ENCODE data around the gene ACSL6. TPM values are rescaled to one million over a fixed set of nuclear protein-coding genes. Genes with fewer than 3 reads are reported as not detected.

Gene ACSL6
- total RNA-seq, 1 donor from 2014 or later: 0.19 TPM

DNA sequence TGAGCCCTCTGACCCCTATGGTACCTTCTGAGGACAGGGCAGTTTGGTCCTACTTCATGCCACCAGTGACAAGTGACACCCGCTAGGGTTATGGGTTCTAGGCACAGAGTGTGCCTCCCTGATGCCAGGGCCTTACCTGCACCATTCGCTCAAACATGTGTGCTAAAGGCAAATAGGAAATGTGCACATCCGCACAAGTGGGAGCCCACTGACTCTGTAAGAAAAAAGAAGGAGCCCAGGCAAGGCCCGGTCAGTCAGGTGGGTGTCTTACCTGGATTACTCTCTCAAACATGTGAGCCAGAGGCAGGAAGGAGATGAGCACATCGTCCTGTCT lies 36.9 kb downstream of the ACSL6 start:
- Mint-ChIP-seq H3K9me3 (ENCODE audit: low read depth) (no peaks in the 10 kb centered on the region), H3K27ac (no peak overlapping the region), H3K36me3 (ENCODE audit: insufficient read depth) (no peaks in the 10 kb centered on the region), H3K27me3 (no peaks in the 10 kb centered on the region), H3K4me1 (ENCODE audit: low read depth) (no peaks in the 10 kb centered on the region), H3K4me3 (ENCODE audit: low read depth) (no peak overlapping the region)
- no peak for DNase-seq (ENCODE audit: low spot score, unreplicated experiment)
- TF ChIP-seq, protein P1, sequence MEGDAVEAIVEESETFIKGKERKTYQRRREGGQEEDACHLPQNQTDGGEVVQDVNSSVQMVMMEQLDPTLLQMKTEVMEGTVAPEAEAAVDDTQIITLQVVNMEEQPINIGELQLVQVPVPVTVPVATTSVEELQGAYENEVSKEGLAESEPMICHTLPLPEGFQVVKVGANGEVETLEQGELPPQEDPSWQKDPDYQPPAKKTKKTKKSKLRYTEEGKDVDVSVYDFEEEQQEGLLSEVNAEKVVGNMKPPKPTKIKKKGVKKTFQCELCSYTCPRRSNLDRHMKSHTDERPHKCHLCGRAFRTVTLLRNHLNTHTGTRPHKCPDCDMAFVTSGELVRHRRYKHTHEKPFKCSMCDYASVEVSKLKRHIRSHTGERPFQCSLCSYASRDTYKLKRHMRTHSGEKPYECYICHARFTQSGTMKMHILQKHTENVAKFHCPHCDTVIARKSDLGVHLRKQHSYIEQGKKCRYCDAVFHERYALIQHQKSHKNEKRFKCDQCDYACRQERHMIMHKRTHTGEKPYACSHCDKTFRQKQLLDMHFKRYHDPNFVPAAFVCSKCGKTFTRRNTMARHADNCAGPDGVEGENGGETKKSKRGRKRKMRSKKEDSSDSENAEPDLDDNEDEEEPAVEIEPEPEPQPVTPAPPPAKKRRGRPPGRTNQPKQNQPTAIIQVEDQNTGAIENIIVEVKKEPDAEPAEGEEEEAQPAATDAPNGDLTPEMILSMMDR (IDR thresholded peaks at IDR 0.05; ENCODE audit: unreplicated experiment): no peak

DNA sequence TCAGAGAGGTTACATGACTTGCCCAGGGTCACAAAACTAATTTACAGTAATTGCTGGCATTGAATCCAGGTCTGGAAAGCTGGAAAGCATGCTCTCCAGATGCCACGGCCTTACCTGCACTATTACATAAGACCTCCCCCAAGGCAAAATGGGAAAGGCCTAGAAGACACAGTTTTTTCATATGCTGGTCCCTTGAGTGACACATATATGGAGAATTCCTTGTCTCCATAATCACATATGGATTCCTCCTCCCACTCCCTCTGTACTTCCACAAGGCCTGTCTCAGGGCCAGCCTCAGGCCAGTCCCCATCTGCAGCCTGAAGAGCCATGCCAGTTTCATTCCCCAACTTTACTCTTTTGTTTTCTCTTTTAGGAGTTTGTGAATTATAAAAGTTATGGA lies 37.4 kb downstream of the ACSL6 start:
- Mint-ChIP-seq H3K9me3 (ENCODE audit: low read depth) (no peaks in the 10 kb centered on the region), H3K27ac (no peak overlapping the region), H3K36me3 (ENCODE audit: insufficient read depth) (no peaks in the 10 kb centered on the region), H3K27me3 (no peaks in the 10 kb centered on the region), H3K4me1 (ENCODE audit: low read depth) (no peaks in the 10 kb centered on the region), H3K4me3 (ENCODE audit: low read depth) (no peak overlapping the region)
- DNase-seq (ENCODE audit: low spot score, unreplicated experiment): no peak
- TF ChIP-seq, protein P1 (IDR thresholded peaks at IDR 0.05; ENCODE audit: unreplicated experiment): no peak

DNA sequence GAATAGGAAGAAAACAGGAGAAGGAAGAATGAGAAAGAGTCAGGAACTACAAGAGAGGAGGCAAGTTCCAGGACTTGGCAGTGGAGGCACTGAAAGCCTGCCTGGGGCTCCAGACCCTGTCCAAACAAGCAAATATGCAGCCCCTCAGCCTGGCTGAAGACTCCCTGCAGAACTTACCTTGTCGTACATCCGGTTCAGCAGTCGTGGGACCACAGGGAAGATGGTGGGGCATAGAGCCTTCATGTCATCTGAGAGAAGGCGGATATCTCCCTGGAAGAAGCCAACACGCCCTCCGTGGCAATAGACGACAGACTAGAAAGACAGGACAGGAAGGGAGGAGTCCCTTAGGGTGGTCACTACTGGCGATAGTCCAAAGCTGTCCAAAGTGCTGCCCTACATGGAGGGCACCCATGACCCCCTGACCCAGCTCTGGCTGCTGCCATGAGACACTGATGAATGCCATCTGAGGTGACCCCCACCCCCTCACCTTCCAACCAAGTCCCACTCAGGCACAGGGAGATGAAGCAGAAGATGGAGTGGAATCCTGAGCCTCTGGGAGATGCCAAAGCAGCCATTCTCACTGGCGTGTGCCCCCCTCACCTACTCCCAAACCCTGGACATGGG lies 38.3 kb downstream of the ACSL6 start:
- Mint-ChIP-seq H3K4me3 (ENCODE audit: low read depth) (no peak overlapping the region), H3K27ac (no peak overlapping the region), H3K36me3 (ENCODE audit: insufficient read depth) (no peaks in the 10 kb centered on the region), H3K9me3 (ENCODE audit: low read depth) (no peaks in the 10 kb centered on the region), H3K4me1 (ENCODE audit: low read depth) (no peaks in the 10 kb centered on the region), H3K27me3 (no peaks in the 10 kb centered on the region)
- no peak for DNase-seq (ENCODE audit: low spot score, unreplicated experiment)
- TF ChIP-seq, protein P1 (IDR thresholded peaks at IDR 0.05; ENCODE audit: unreplicated experiment): no peak

DNA sequence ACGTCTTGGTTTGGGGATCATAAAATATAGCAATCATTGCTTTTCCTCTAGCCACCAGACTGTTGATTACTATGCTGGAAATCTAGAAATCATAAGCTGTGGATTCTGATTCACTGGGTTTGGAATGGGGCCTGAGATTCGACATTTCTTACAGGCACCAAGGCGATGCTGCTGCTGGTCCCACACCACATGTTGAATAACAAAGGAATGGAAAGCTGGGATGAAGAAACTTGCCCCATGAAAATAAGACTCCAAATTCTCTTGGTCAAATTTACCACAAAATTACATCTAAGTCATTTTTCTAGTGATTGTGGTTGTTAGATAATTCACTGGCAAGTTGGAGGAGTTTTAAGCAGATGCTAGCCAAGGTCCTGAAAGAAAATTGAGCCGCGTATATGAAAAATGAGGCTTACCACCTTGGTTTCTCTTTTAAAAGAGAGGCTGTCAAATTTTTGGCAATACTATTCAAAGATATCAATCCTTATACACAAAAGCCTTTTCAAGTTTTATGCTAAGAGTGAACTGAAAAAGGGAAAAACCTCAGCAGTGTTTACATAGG lies 43.0 kb downstream of the ACSL6 start:
- H3K4me1 Mint-ChIP-seq (ENCODE audit: low read depth): no peaks in the 10 kb centered on the region
- no peak for DNase-seq (ENCODE audit: low spot score, unreplicated experiment)
- no peaks in the 10 kb centered on the region for H3K36me3 Mint-ChIP-seq (ENCODE audit: insufficient read depth)
- TF ChIP-seq, protein P1 (IDR thresholded peaks at IDR 0.05; ENCODE audit: unreplicated experiment): no peak
- H3K9me3 Mint-ChIP-seq (ENCODE audit: low read depth): no peaks in the 10 kb centered on the region
- H3K27ac Mint-ChIP-seq: no peak overlapping the region
- H3K4me3 Mint-ChIP-seq (ENCODE audit: low read depth): no peak overlapping the region
- no peaks in the 10 kb centered on the region for H3K27me3 Mint-ChIP-seq

DNA sequence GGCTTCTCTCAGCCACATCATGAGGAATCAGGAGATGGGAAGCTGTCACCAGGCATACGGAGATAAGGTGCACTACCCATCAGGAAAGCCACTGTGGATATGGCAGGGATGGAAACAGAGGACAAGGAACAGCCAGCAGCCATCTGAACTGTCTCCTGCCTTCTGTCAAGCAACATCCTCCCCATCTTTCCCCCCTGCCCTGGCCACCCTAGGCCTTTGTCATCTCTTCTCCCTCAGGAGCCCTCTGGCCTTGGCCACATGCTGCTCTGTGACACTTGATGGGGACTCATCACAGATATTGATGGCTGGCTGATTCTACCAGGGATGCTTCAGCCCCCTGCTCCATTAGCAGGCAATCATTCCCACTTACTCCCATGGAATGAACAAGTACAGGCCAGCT lies 44.9 kb downstream of the ACSL6 start:
- DNase-seq (ENCODE audit: low spot score, unreplicated experiment): no peak
- Mint-ChIP-seq H3K9me3 (ENCODE audit: low read depth) (no peaks in the 10 kb centered on the region), H3K4me1 (ENCODE audit: low read depth) (no peaks in the 10 kb centered on the region), H3K27ac (no peak overlapping the region), H3K36me3 (ENCODE audit: insufficient read depth) (no peaks in the 10 kb centered on the region), H3K27me3 (no peaks in the 10 kb centered on the region), H3K4me3 (ENCODE audit: low read depth) (no peak overlapping the region)
- TF ChIP-seq, protein P1 (IDR thresholded peaks at IDR 0.05; ENCODE audit: unreplicated experiment): no peak

All from progenitor cell of endocrine pancreas (in vitro differentiated cells).